ENCODE data around the gene PPP1CC.
A peak's percentile ranks its signal among the peaks of the same experiment; 100 is the strongest.
"Not testable (repeated sequence)": the region's sequence is repeated elsewhere in the genome, so short reads cannot be mapped to it uniquely, and the experiment has no call there.

The PPP1CC gene

DNA sequence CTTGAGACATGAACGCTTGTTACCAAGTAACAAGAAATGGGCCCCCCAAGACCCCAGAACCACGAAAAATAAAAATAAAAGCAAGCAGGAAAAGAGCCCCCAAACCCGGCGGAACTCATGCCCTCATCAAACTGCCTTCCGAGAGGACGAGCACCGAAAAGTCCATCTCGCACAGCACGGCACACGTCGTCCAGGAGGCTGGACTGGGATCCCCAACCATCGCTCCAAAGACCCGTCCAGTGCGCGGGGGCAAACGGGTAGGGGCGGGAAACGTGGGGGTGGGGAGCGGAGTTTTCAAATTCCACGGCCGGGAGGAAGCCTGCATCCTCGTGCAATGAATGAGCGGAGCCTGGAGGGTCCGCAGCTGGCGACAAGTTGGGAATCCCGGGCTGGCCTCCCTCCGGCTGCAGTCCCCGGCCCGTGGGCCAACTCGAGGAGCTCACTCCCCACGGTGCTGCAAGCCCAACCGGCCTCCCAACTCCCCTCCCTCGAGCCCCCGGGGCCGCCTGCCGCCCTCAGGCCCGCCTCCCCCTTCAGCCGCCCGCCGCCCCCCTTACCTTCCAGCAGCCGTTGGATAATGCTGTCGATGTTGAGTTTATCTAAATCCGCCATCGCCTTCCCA lies 484 bp downstream of the PPP1CC start:
- H3K27me3 ChIP-seq (ENCODE audit: control insufficient read depth in 2 of 2, insufficient read depth in 2 of 2, low read length in 2 of 2), result no peaks in the 10 kb centered on the region
- peak overlapping the region; percentile 88 to 90 for H3K27ac ChIP-seq (ENCODE audit: low read depth in 2 of 2, low read length in 2 of 2)
- no peaks in the 10 kb centered on the region for H3K36me3 ChIP-seq (ENCODE audit: control insufficient read depth in 2 of 2, insufficient read depth in 2 of 2, low read length in 2 of 2)

GRCh38 chr12:110741341-110742095 lies 1.2 kb downstream of the PPP1CC start:
- Histone ChIP-seq H3K27me3 (ENCODE audit: control insufficient read depth in 2 of 2, insufficient read depth in 2 of 2, low read length in 2 of 2) (no peaks in the 10 kb centered on the region), H3K9ac (ENCODE audit: low read depth in 1 of 2, low read length in 2 of 2) (peak overlapping the region; percentile 75 to 94), H3K4me3 (ENCODE audit: low read length in 2 of 2) (peak overlapping the region; percentile 82 to 92), H3K9me3 (ENCODE audit: control insufficient read depth in 2 of 2, low read length in 2 of 2) (no peaks in the 10 kb centered on the region), H3K27ac (ENCODE audit: low read depth in 2 of 2, low read length in 2 of 2) (peak overlapping the region; percentile 88 to 90), H3K4me1 (ENCODE audit: control insufficient read depth in 2 of 2, insufficient read depth in 2 of 2, low read length in 2 of 2) (peaks cover 34 to 39% of the 10 kb centered on the region in 2 donors), H3K36me3 (ENCODE audit: control insufficient read depth in 2 of 2, insufficient read depth in 2 of 2, low read length in 2 of 2) (no peaks in the 10 kb centered on the region)

More for the DNA sequence above, 484 bp downstream of the PPP1CC start:
- H3K4me1 ChIP-seq (ENCODE audit: control insufficient read depth in 2 of 2, insufficient read depth in 2 of 2, low read length in 2 of 2), result peaks cover 34 to 39% of the 10 kb centered on the region in 2 donors
- peak overlapping the region; percentile 84 to 94 for H3K9ac ChIP-seq (ENCODE audit: low read depth in 1 of 2, low read length in 2 of 2)
- H3K4me3 ChIP-seq (ENCODE audit: low read length in 2 of 2), result peak overlapping the region; percentile 82 to 92
- no peaks in the 10 kb centered on the region for H3K9me3 ChIP-seq (ENCODE audit: control insufficient read depth in 2 of 2, low read length in 2 of 2)

GRCh38 chr12:110739894-110740293 lies 2.8 kb downstream of the PPP1CC start:
- H3K9me3 ChIP-seq (ENCODE audit: control insufficient read depth in 2 of 2, low read length in 2 of 2), result no peaks in the 10 kb centered on the region
- H3K4me3 ChIP-seq (ENCODE audit: low read length in 2 of 2), result peak overlapping the region; percentile 51 to 92
- peaks cover 31 to 33% of the 10 kb centered on the region in 2 donors for H3K4me1 ChIP-seq (ENCODE audit: control insufficient read depth in 2 of 2, insufficient read depth in 2 of 2, low read length in 2 of 2)
- H3K9ac ChIP-seq (ENCODE audit: low read depth in 1 of 2, low read length in 2 of 2), result peak overlapping the region in 1 of 2 donors; percentile 41
- peaks cover 0 to 5% of the 10 kb centered on the region in 2 donors for H3K36me3 ChIP-seq (ENCODE audit: control insufficient read depth in 2 of 2, insufficient read depth in 2 of 2, low read length in 2 of 2)
- H3K27me3 ChIP-seq (ENCODE audit: control insufficient read depth in 2 of 2, insufficient read depth in 2 of 2, low read length in 2 of 2), result no peaks in the 10 kb centered on the region
- H3K27ac ChIP-seq (ENCODE audit: low read depth in 2 of 2, low read length in 2 of 2), result no peak overlapping the region

GRCh38 chr12:110739488-110739887 lies 3.2 kb downstream of the PPP1CC start:
- Histone ChIP-seq H3K36me3 (ENCODE audit: control insufficient read depth in 2 of 2, insufficient read depth in 2 of 2, low read length in 2 of 2) (peaks cover 0 to 5% of the 10 kb centered on the region in 2 donors), H3K27me3 (ENCODE audit: control insufficient read depth in 2 of 2, insufficient read depth in 2 of 2, low read length in 2 of 2) (no peaks in the 10 kb centered on the region), H3K9ac (ENCODE audit: low read depth in 1 of 2, low read length in 2 of 2) (peak overlapping the region in 1 of 2 donors; percentile 41), H3K4me1 (ENCODE audit: control insufficient read depth in 2 of 2, insufficient read depth in 2 of 2, low read length in 2 of 2) (peaks cover 27 to 30% of the 10 kb centered on the region in 2 donors), H3K9me3 (ENCODE audit: control insufficient read depth in 2 of 2, low read length in 2 of 2) (no peaks in the 10 kb centered on the region), H3K27ac (ENCODE audit: low read depth in 2 of 2, low read length in 2 of 2) (no peak overlapping the region), H3K4me3 (ENCODE audit: low read length in 2 of 2) (peak overlapping the region in 1 of 2 donors; percentile 92)

GRCh38 chr12:110737532-110737931 lies 5.2 kb downstream of the PPP1CC start:
- H3K9me3 ChIP-seq (ENCODE audit: control insufficient read depth in 2 of 2, low read length in 2 of 2), result no peaks in the 10 kb centered on the region
- H3K4me1 ChIP-seq (ENCODE audit: control insufficient read depth in 2 of 2, insufficient read depth in 2 of 2, low read length in 2 of 2), result peaks cover 26 to 29% of the 10 kb centered on the region in 2 donors
- H3K36me3 ChIP-seq (ENCODE audit: control insufficient read depth in 2 of 2, insufficient read depth in 2 of 2, low read length in 2 of 2), result peaks cover 0 to 5% of the 10 kb centered on the region in 2 donors
- H3K9ac ChIP-seq (ENCODE audit: low read depth in 1 of 2, low read length in 2 of 2), result no peak overlapping the region
- H3K27me3 ChIP-seq (ENCODE audit: control insufficient read depth in 2 of 2, insufficient read depth in 2 of 2, low read length in 2 of 2), result no peaks in the 10 kb centered on the region
- H3K27ac ChIP-seq (ENCODE audit: low read depth in 2 of 2, low read length in 2 of 2), result no peak overlapping the region
- H3K4me3 ChIP-seq (ENCODE audit: low read length in 2 of 2), result no peak overlapping the region

DNA sequence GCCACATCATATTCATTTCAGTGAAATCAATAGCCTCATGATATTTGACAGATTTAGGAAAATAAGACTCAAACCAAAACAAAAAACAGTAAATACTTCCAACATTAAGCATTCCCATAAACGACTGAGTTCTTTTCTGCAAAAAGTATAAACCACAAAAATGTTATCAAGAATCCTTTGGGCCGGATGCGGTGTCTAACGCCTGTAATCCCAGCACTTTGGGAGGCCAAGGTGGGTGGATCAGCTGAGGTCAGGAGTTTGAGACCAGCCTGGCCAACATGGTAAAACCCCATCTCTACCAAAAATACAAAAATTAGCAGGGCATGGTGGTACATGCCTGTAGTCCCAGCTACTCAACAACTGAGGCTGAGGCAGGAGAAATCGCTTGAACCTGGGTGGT lies 5.7 kb downstream of the PPP1CC start:
- not testable (repeated sequence) for H3K36me3 ChIP-seq (ENCODE audit: control insufficient read depth in 2 of 2, insufficient read depth in 2 of 2, low read length in 2 of 2); H3K4me3 ChIP-seq (ENCODE audit: low read length in 2 of 2); H3K9ac ChIP-seq (ENCODE audit: low read depth in 1 of 2, low read length in 2 of 2); H3K27ac ChIP-seq (ENCODE audit: low read depth in 2 of 2, low read length in 2 of 2); H3K27me3 ChIP-seq (ENCODE audit: control insufficient read depth in 2 of 2, insufficient read depth in 2 of 2, low read length in 2 of 2); H3K9me3 ChIP-seq (ENCODE audit: control insufficient read depth in 2 of 2, low read length in 2 of 2)
- peaks cover 26 to 29% of the 10 kb centered on the region in 2 donors for H3K4me1 ChIP-seq (ENCODE audit: control insufficient read depth in 2 of 2, insufficient read depth in 2 of 2, low read length in 2 of 2)

DNA sequence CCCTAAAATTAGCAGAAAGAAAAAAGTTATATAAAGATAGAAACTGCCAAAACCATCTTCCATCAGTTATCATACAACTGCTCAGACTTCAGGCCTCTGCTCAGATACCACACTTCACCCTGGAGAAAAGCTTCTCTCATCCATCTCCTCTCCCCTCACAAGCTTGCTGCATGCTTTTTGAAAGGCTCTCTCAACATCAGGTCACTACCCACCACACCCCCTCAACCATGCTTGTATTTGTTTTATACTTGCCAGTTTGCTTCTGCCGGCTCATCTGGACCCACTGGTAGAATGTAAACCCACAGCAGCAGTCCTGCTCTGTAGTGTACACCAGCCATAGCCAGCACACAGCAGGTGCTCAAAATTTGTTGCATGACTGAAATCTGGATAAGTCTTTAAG lies 8.8 kb downstream of the PPP1CC start:
- no peak overlapping the region for H3K27ac ChIP-seq (ENCODE audit: low read depth in 2 of 2, low read length in 2 of 2)
- no peak overlapping the region for H3K9ac ChIP-seq (ENCODE audit: low read depth in 1 of 2, low read length in 2 of 2)
- H3K27me3 ChIP-seq (ENCODE audit: control insufficient read depth in 2 of 2, insufficient read depth in 2 of 2, low read length in 2 of 2), result no peaks in the 10 kb centered on the region
- no peak overlapping the region for H3K4me3 ChIP-seq (ENCODE audit: low read length in 2 of 2)
- H3K9me3 ChIP-seq (ENCODE audit: control insufficient read depth in 2 of 2, low read length in 2 of 2), result no peaks in the 10 kb centered on the region
- H3K36me3 ChIP-seq (ENCODE audit: control insufficient read depth in 2 of 2, insufficient read depth in 2 of 2, low read length in 2 of 2), result peaks cover 21 to 34% of the 10 kb centered on the region in 2 donors
- H3K4me1 ChIP-seq (ENCODE audit: control insufficient read depth in 2 of 2, insufficient read depth in 2 of 2, low read length in 2 of 2), result peaks cover 17 to 18% of the 10 kb centered on the region in 2 donors

- no peak overlapping the region for H3K9ac ChIP-seq (ENCODE audit: low read depth in 1 of 2, low read length in 2 of 2)
- no peaks in the 10 kb centered on the region for H3K27me3 ChIP-seq (ENCODE audit: control insufficient read depth in 2 of 2, insufficient read depth in 2 of 2, low read length in 2 of 2)
- peaks cover 11 to 14% of the 10 kb centered on the region in 2 donors for H3K4me1 ChIP-seq (ENCODE audit: control insufficient read depth in 2 of 2, insufficient read depth in 2 of 2, low read length in 2 of 2)
- H3K27ac ChIP-seq (ENCODE audit: low read depth in 2 of 2, low read length in 2 of 2), result no peak overlapping the region
- H3K36me3 ChIP-seq (ENCODE audit: control insufficient read depth in 2 of 2, insufficient read depth in 2 of 2, low read length in 2 of 2), result peaks cover 28 to 41% of the 10 kb centered on the region in 2 donors
- no peaks in the 10 kb centered on the region for H3K9me3 ChIP-seq (ENCODE audit: control insufficient read depth in 2 of 2, low read length in 2 of 2)
- no peak overlapping the region for H3K4me3 ChIP-seq (ENCODE audit: low read length in 2 of 2)
These were observed 9.5 kb downstream of the PPP1CC start for GRCh38 chr12:110733089-110733715.

DNA sequence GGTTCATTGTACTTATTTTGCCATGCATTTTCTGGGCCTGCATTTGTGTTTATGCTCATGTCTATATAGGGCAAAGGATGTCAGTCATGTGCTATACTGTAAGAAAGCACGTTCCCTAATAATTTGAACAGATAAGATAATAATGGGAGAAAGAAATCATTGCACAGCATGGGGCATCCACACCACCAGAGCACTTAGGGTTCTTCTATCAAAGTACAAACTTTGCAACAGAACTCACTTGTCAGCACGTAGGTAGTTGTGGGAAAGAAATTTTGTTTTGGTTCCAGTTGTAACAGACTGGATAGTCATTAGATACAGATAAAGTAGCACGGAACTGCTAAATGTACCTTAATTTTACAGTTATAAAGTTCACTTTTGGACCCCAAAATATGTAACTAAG lies 10.1 kb downstream of the PPP1CC start:
- no peaks in the 10 kb centered on the region for H3K9me3 ChIP-seq (ENCODE audit: control insufficient read depth in 2 of 2, low read length in 2 of 2)
- H3K4me3 ChIP-seq (ENCODE audit: low read length in 2 of 2), result no peak overlapping the region
- H3K9ac ChIP-seq (ENCODE audit: low read depth in 1 of 2, low read length in 2 of 2), result no peak overlapping the region
- peaks cover 28 to 44% of the 10 kb centered on the region in 2 donors for H3K36me3 ChIP-seq (ENCODE audit: control insufficient read depth in 2 of 2, insufficient read depth in 2 of 2, low read length in 2 of 2)
- H3K4me1 ChIP-seq (ENCODE audit: control insufficient read depth in 2 of 2, insufficient read depth in 2 of 2, low read length in 2 of 2), result peaks cover 11 to 14% of the 10 kb centered on the region in 2 donors
- no peak overlapping the region for H3K27ac ChIP-seq (ENCODE audit: low read depth in 2 of 2, low read length in 2 of 2)
- H3K27me3 ChIP-seq (ENCODE audit: control insufficient read depth in 2 of 2, insufficient read depth in 2 of 2, low read length in 2 of 2), result no peaks in the 10 kb centered on the region

DNA sequence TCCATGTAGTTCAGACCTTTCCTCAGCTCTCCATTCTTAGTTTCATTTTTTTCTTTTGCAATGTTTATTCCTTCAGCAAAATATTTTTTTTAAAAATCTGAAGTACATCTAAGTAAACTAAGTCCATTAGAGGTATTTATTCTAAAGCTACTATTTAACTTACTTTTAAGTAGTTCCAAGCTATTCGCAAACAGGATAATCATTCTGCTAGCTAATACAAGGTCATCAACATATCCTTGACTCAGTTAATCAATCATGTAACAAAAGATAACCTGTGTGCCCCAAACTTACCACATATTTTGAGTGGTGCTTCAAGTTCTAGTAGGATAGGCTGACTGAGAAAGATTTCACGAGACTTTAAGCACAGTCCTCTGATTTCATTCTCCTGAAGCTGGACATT lies 11.2 kb downstream of the PPP1CC start:
- Histone ChIP-seq H3K27ac (ENCODE audit: low read depth in 2 of 2, low read length in 2 of 2) (no peak overlapping the region), H3K9ac (ENCODE audit: low read depth in 1 of 2, low read length in 2 of 2) (no peak overlapping the region), H3K4me3 (ENCODE audit: low read length in 2 of 2) (no peak overlapping the region), H3K27me3 (ENCODE audit: control insufficient read depth in 2 of 2, insufficient read depth in 2 of 2, low read length in 2 of 2) (no peaks in the 10 kb centered on the region), H3K4me1 (ENCODE audit: control insufficient read depth in 2 of 2, insufficient read depth in 2 of 2, low read length in 2 of 2) (peaks cover 11 to 14% of the 10 kb centered on the region in 2 donors), H3K36me3 (ENCODE audit: control insufficient read depth in 2 of 2, insufficient read depth in 2 of 2, low read length in 2 of 2) (peaks cover 36 to 53% of the 10 kb centered on the region in 2 donors), H3K9me3 (ENCODE audit: control insufficient read depth in 2 of 2, low read length in 2 of 2) (no peaks in the 10 kb centered on the region)
